Subcutaneous adipose tissue (tissue), 4 donors: Measurements from ENCODE around the gene HHIPL1. TPM values are rescaled to one million over a fixed set of nuclear protein-coding genes. Genes with fewer than 3 reads are reported as not detected.

Experiments used
- CTCF ChIP-seq: fragments of 450-650 bp; IDR thresholded peaks from one replicate; pipeline ENCODE4 v1.5.1; 2016; ENCODE audit warnings: low read depth, mild to moderate bottlenecking, control low read depth, antibody characterized with exemption, moderate library complexity
- total RNA-seq, 4 donors: library from RNA; depleted of rRNA; stranded (reverse); fragments of >200 nt; gene quantifications; one replicate each; pipeline ENCODE4 v1.1.0, GENCODE V29; 2016

HHIPL1 gene
- total RNA-seq, 4 donors from 2014 or later, result 1.3 to 4.8 (median 2.2) TPM

DNA sequence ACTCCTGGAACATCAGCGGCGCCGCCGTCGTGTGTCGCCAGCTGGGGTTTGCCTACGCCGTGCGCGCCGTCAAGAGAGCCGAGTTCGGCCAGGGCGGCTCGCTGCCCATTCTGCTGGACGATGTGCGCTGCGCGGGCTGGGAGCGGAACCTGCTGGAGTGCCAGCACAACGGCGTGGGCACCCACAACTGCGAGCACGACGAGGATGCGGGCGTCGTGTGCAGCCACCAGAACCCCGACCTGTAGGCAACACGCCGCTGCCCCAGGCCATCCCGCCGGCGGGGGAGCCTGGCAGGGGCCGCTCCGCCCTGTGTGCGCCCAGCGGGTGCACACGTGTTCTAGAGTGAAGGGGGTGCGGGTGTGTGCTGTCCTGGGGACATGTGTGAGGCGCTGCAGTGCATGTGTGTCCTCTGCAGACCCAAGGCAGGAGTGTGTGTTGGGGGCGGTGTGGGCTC lies 30.5 kb downstream of the HHIPL1 start:
- no peak for TF ChIP-seq CTCF

DNA sequence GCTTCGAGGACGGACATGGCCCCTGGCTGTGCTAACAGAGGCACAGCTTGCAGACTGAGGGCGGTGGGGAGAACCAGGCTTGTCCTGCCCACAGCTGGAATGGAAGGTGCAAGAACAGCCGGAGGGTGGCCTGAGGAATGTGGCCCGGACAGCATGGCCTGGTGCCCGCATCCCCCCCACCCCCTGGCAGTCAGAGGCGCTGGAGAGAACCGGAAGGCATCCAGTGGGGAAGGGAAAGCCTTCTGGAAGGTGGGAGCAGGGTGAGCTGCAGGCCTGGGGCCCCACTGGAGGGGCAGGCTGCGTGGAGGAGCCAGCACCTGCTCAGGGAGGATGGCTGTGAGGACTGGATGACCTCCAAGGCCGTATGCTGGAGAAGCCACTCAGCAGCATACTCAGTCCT lies 31.0 kb downstream of the HHIPL1 start:
- TF ChIP-seq CTCF, result no peak

DNA sequence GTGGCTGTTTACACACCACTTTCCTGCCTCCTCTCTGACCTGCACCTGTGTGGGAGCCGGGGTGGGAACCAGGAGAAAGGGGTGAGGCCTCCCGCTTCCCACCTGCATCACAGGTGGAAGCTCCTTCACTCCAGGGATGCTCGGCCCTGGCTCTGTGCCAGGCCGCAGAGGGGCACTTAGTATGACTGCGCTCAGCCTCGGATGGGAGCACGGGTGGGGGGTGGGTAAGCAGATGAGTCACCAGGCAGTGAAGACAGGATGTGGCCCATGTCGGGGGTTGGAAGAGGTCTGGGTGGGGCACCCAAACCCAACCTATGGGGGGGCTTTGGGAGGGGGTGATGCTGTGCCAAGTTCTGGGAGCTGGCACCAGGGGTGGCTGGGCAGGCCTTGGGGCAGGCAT lies 31.7 kb downstream of the HHIPL1 start:
- TF ChIP-seq CTCF, result no peak

DNA sequence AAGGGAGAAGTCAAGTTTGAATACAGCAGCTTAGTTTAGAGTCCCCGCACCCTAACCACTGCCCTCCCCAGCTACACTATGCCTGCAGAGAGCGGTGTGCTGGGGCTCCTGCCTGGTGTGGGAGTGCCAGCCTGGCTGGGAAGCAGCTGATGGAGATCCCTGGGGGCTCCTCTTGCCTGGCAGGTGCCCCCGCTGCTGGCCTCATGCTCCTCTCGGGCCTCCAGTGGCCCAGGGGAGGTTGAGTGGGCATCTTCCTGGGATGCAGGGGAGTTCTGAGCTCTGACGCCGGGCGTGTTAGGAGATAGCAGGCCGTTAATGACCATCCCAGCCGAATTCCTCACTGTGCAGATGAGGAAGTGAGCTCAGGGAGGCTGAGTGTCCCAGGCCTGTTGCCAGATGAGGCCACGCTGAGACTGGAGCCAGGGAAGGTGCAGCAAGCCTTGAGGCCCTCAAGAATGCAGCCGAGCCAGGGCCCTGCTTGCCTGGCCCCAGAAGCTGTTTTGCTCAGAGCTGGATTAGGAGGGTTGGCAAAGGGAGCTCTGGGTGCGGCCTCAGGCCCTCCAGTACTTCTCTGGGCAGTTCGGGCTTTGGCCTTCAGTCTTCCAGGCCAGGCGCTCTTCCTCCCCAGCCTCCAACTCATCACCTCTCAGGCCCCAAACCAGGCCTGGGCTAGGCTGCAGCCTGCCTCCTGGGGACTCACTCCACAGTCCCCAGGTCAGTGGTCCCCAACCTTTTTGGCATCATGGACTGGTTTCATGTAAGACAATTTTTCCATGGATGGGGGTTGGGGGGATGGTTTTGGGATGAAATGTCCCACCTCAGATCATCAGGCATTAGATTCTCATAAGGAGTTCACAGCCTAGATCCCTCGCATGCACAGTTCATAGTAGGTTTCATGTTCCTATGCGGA lies 32.6 kb downstream of the HHIPL1 start:
- no peak for TF ChIP-seq CTCF

GRCh38 chr14:99678198-99678597 lies 33.3 kb downstream of the HHIPL1 start:
- TF ChIP-seq CTCF, result no peak

- no peak for TF ChIP-seq CTCF
Measured at GRCh38 chr14:99679111-99679510, 34.2 kb downstream of the HHIPL1 start.

- no peak for TF ChIP-seq CTCF
Measured at GRCh38 chr14:99679543-99679942, 34.6 kb downstream of the HHIPL1 start.
